ENCODE results near the gene ATM. TPM values are rescaled to one million over a fixed set of nuclear protein-coding genes. Genes with fewer than 3 reads are reported as not detected.

Gene ATM
- total and polyA plus RNA-seq, 10 of the 15 experiments (the other 5 are each of a cell fraction or from before 2014, with no cell fraction given) = 10.0 to 91.5 (median 40.2) TPM

- TF ChIP-seq, protein P1, sequence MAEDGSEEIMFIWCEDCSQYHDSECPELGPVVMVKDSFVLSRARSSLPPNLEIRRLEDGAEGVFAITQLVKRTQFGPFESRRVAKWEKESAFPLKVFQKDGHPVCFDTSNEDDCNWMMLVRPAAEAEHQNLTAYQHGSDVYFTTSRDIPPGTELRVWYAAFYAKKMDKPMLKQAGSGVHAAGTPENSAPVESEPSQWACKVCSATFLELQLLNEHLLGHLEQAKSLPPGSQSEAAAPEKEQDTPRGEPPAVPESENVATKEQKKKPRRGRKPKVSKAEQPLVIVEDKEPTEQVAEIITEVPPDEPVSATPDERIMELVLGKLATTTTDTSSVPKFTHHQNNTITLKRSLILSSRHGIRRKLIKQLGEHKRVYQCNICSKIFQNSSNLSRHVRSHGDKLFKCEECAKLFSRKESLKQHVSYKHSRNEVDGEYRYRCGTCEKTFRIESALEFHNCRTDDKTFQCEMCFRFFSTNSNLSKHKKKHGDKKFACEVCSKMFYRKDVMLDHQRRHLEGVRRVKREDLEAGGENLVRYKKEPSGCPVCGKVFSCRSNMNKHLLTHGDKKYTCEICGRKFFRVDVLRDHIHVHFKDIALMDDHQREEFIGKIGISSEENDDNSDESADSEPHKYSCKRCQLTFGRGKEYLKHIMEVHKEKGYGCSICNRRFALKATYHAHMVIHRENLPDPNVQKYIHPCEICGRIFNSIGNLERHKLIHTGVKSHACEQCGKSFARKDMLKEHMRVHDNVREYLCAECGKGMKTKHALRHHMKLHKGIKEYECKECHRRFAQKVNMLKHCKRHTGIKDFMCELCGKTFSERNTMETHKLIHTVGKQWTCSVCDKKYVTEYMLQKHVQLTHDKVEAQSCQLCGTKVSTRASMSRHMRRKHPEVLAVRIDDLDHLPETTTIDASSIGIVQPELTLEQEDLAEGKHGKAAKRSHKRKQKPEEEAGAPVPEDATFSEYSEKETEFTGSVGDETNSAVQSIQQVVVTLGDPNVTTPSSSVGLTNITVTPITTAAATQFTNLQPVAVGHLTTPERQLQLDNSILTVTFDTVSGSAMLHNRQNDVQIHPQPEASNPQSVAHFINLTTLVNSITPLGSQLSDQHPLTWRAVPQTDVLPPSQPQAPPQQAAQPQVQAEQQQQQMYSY (CRISPR knock-in tag; IDR thresholded peaks at IDR 0.05) = no peak
- TF ChIP-seq E2F4 (IDR thresholded peaks at IDR 0.05; ENCODE audit: low read depth, low read length) = peak; percentile 75
- TF ChIP-seq, protein P2, sequence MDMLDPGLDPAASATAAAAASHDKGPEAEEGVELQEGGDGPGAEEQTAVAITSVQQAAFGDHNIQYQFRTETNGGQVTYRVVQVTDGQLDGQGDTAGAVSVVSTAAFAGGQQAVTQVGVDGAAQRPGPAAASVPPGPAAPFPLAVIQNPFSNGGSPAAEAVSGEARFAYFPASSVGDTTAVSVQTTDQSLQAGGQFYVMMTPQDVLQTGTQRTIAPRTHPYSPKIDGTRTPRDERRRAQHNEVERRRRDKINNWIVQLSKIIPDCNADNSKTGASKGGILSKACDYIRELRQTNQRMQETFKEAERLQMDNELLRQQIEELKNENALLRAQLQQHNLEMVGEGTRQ (IDR thresholded peaks at IDR 0.05; ENCODE audit: borderline replicate concordance, low read depth, low read length) = peak; percentile 35
- TF ChIP-seq ZNF217 (IDR thresholded peaks at IDR 0.05) = 0 out of 2 replicates have a peak, but pooled peaks have one; percentile 16
- peak; percentile 52 for TF ChIP-seq SP1 (IDR thresholded peaks at IDR 0.05; ENCODE audit: low read depth, low read length)
- no peak for TF ChIP-seq HDAC6 (IDR thresholded peaks at IDR 0.05; ENCODE audit: unreplicated experiment)
- TF ChIP-seq BACH1 (IDR thresholded peaks at IDR 0.05; ENCODE audit: borderline replicate concordance) = peak; percentile 81
- no peak for TF ChIP-seq ZNF384 (IDR thresholded peaks at IDR 0.05; ENCODE audit: borderline replicate concordance, low read depth, low read length)
- TF ChIP-seq YBX1 (IDR thresholded peaks at IDR 0.05) = no peak
- TF ChIP-seq PAX5 (IDR thresholded peaks at IDR 0.05; ENCODE audit: borderline replicate concordance, low read depth, low read length) = peak; percentile 27; the same call in 1 of the 2 replicates
- TF ChIP-seq POU2F2 (IDR thresholded peaks at IDR 0.05; ENCODE audit: borderline replicate concordance, low read depth, low read length) = peak; percentile 88
- TF ChIP-seq IRF3 (IDR thresholded peaks at IDR 0.05) = no peak
- TF ChIP-seq KDM1A (IDR thresholded peaks at IDR 0.05; ENCODE audit: borderline replicate concordance) = no peak
- 0 out of 2 replicates have a peak, but pooled peaks have one; percentile 50 for TF ChIP-seq ZSCAN29 (IDR thresholded peaks at IDR 0.05)
- no peak for TF ChIP-seq MYB (IDR thresholded peaks at IDR 0.05; ENCODE audit: borderline replicate concordance, low read depth, low read length)
- TF ChIP-seq BHLHE40 (IDR thresholded peaks at IDR 0.05; ENCODE audit: borderline replicate concordance in 1 of 2, low read depth in 2 of 2, low read length in 1 of 2) = peak; percentile 62 to 76
- TF ChIP-seq IKZF1 (conservative IDR thresholded peaks at IDR 0.05) = peak; percentile 94
- peak; percentile 13; the same call in 1 of the 2 replicates for TF ChIP-seq TCF12 (IDR thresholded peaks at IDR 0.05; ENCODE audit: low read depth, low read length)
- TF ChIP-seq ZBED1 (IDR thresholded peaks at IDR 0.05; ENCODE audit: borderline replicate concordance) = no peak
- TF ChIP-seq MYC (IDR thresholded peaks at IDR 0.05; ENCODE audit: insufficient read depth, insufficient read length, insufficient replicate concordance, low read length, severe bottlenecking) = no peak
- peak; percentile 78 for TF ChIP-seq YY1 (IDR thresholded peaks at IDR 0.05; ENCODE audit: low read depth, low read length)
- peak; percentile 83 for TF ChIP-seq GABPA (IDR thresholded peaks at IDR 0.05; ENCODE audit: low read depth)
- TF ChIP-seq, protein P3, sequence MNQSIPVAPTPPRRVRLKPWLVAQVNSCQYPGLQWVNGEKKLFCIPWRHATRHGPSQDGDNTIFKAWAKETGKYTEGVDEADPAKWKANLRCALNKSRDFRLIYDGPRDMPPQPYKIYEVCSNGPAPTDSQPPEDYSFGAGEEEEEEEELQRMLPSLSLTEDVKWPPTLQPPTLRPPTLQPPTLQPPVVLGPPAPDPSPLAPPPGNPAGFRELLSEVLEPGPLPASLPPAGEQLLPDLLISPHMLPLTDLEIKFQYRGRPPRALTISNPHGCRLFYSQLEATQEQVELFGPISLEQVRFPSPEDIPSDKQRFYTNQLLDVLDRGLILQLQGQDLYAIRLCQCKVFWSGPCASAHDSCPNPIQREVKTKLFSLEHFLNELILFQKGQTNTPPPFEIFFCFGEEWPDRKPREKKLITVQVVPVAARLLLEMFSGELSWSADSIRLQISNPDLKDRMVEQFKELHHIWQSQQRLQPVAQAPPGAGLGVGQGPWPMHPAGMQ (IDR thresholded peaks at IDR 0.05; ENCODE audit: borderline replicate concordance) = no peak
These were observed at the start of gene ATM, which contains the start of gene NPAT (continued) for GRCh38 chr11:108222574-108223347.

All from GM12878 (cell line).